ENCODE data around the gene SHISA9. TPM values are rescaled to one million over a fixed set of nuclear protein-coding genes. Genes with fewer than 3 reads are reported as not detected.

Gene SHISA9
- polyA plus RNA-seq, 1 of the 3 experiments (the other 2 are of a cell fraction) = 0.02 TPM

DNA sequence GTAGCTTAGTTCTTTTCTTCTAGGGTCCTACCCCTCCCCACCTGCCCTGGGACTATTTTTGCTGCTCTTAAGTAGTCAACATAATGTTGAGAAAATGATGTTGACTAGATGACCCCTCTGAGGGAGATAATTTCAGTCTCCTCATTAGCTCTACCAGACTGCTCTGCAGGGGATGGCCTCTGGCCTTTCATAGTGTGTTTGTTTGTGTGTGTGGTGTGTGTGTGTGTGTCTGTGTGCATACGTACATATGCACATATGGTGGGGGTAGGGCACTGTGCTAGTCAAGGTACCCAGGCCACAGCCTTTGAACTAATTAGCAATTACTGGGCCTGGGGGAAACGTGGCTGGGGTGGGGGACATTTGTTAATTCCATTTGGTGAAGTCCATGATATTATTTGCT lies 254.0 kb downstream of the SHISA9 start:
- 0% methylated on average over 2 of the region's 2 CpGs for WGBS (ENCODE audit: low lambda C conversion rate)
- H4K20me1 ChIP-seq (ENCODE audit: insufficient read depth) = no peaks in the 10 kb centered on the region

More for the DNA sequence above, 254.0 kb downstream of the SHISA9 start:
- Histone ChIP-seq H3K79me2 (ENCODE audit: insufficient read depth) (no peaks in the 10 kb centered on the region), H3K36me3 (replicated peaks in 1 of 2; ENCODE audit: control insufficient read depth in 1 of 2, insufficient read depth in 2 of 2, low read length in 1 of 2) (no peaks in the 10 kb centered on the region), H3K4me3 (ENCODE audit: low read depth in 2 of 2, low read length in 1 of 2) (no peak overlapping the region), H3K27ac (ENCODE audit: low read depth in 2 of 2, low read length in 1 of 2) (no peak overlapping the region), H3K27me3 (ENCODE audit: insufficient read depth) (no peaks in the 10 kb centered on the region), H3K9me3 (no peaks in the 10 kb centered on the region), H3F3A (replicated peaks; ENCODE audit: insufficient read depth) (no peaks in the 10 kb centered on the region), H2AFZ (ENCODE audit: low read depth) (no peak overlapping the region), H3K9ac (no peak overlapping the region), H3K9me2 (no peaks in the 10 kb centered on the region), H3K4me1 (ENCODE audit: control insufficient read depth in 1 of 2, insufficient read depth in 2 of 2, low read depth in 1 of 2, low read length in 1 of 2) (no peaks in the 10 kb centered on the region), H3K4me2 (no peak overlapping the region)
- no peak for DNase-seq
- CTCF ChIA-PET = no interaction called here
- POLR2A ChIA-PET = no interaction called here
- TF ChIP-seq, protein P1, sequence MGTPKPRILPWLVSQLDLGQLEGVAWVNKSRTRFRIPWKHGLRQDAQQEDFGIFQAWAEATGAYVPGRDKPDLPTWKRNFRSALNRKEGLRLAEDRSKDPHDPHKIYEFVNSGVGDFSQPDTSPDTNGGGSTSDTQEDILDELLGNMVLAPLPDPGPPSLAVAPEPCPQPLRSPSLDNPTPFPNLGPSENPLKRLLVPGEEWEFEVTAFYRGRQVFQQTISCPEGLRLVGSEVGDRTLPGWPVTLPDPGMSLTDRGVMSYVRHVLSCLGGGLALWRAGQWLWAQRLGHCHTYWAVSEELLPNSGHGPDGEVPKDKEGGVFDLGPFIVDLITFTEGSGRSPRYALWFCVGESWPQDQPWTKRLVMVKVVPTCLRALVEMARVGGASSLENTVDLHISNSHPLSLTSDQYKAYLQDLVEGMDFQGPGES (IDR thresholded peaks at IDR 0.05; ENCODE audit: low read depth, low read length) = no peak
- TF ChIP-seq TEAD4 (IDR thresholded peaks at IDR 0.05; ENCODE audit: borderline replicate concordance, insufficient read depth) (no peak), YY1 (IDR thresholded peaks at IDR 0.05; ENCODE audit: low read depth) (no peak), ZBTB33 (IDR thresholded peaks at IDR 0.05; ENCODE audit: borderline replicate concordance, low read depth) (no peak), POLR2AphosphoS5 (IDR thresholded peaks at IDR 0.05; ENCODE audit: low read depth, low read length) (no peak), NRF1 (IDR thresholded peaks at IDR 0.05; ENCODE audit: low read depth, low read length) (no peak), SIN3A (IDR thresholded peaks at IDR 0.05; ENCODE audit: borderline replicate concordance, low read depth, low read length) (no peak), TCF12 (IDR thresholded peaks at IDR 0.05) (no peak), FOSL2 (IDR thresholded peaks at IDR 0.05; ENCODE audit: borderline replicate concordance, low read depth) (no peak), FOXM1 (IDR thresholded peaks at IDR 0.05; ENCODE audit: low read depth) (no peak), NFIC (IDR thresholded peaks at IDR 0.05; ENCODE audit: borderline replicate concordance) (no peak), RAD21 (IDR thresholded peaks at IDR 0.05; ENCODE audit: low read length) (no peak), USF1 (IDR thresholded peaks at IDR 0.05; ENCODE audit: borderline replicate concordance, low read depth) (no peak), MXI1 (IDR thresholded peaks at IDR 0.05; ENCODE audit: low read depth, low read length) (no peak), CHD2 (IDR thresholded peaks at IDR 0.05; ENCODE audit: low read length, partially characterized antibody) (no peak), SMC3 (IDR thresholded peaks at IDR 0.05; ENCODE audit: low read depth, low read length) (no peak)
- TF ChIP-seq, protein P2, sequence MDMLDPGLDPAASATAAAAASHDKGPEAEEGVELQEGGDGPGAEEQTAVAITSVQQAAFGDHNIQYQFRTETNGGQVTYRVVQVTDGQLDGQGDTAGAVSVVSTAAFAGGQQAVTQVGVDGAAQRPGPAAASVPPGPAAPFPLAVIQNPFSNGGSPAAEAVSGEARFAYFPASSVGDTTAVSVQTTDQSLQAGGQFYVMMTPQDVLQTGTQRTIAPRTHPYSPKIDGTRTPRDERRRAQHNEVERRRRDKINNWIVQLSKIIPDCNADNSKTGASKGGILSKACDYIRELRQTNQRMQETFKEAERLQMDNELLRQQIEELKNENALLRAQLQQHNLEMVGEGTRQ (IDR thresholded peaks at IDR 0.05; ENCODE audit: borderline replicate concordance, low read depth, low read length) = no peak

Measured in SK-N-SH (cell line).